GM12892 (cell line): ENCODE results near the gene STRA8.

Experiments
- DNase-seq: peaks from one replicate; pipeline ENCODE4 v3.0.0; 2011; ENCODE audit not compliant: insufficient read length
- FAIRE-seq: peaks from 2 replicates; lab custom pipeline; 2011; peaks lifted over from hg19 to GRCh38; lab: Jason Lieb, UNC
- POLR2A ChIP-seq: IDR thresholded peaks from 2 replicates; pipeline ENCODE4 v1.6.1; 2011; ENCODE audit warnings: low read depth, low read length, control low read depth
- POLR2AphosphoS5 ChIP-seq: IDR thresholded peaks from 2 replicates; pipeline ENCODE4 v1.6.1; 2011; ENCODE audit warnings: low read depth, low read length, control low read depth
- TAF1 ChIP-seq: IDR thresholded peaks from 2 replicates; pipeline ENCODE4 v1.6.1; 2011; ENCODE audit warnings: low read depth, mild to moderate bottlenecking, control low read depth, low read length, borderline replicate concordance

Gene STRA8

DNA sequence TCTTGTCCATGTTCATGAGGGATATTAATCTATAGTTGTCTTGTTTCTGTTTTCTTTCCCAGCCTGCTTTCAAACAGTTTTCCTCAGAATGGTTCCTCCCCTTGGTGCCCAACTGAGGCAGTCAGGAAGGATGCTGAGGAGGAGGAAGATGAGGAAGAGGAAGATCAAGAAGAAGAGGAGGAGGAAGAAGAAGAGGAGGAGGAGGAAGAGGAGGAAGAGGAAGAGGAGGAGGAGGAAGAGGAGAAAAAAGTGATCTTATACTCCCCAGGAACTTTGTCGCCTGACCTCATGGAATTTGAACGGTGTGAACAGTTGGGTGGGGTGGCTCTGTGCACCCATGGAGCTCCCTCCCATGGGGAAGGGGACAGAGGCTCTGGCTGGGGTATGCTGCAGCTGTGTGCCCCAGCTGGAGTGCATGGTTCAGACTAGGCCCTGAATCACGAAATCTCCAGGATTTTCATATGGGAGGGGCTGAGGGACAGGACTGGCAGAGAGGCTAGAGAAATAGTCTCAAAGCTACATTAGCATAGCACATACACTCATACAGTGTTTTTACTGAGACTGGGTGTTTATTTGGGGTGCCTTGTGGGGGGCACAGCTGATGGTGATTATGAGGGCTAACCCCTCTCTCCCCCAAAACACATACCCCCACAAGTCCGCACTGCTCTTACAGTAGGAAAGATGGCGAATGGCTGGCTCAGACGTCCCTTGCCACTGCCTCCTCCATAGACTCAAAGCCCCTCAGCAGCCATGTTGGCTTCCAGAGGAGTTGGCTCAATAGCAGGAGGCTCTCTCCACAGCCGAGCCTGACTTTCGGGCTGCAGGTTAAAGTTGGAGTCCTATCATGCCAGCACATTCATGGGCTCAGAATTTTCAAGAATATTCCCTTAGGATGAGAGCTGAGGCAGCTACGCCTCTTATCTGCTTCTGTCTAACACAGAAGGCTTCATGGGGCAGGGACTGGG is 11.9 kb downstream of the STRA8 start:
- FAIRE-seq, result no peak
- TF ChIP-seq POLR2A (no peak), POLR2AphosphoS5 (no peak)
- DNase-seq, result no peak

DNA sequence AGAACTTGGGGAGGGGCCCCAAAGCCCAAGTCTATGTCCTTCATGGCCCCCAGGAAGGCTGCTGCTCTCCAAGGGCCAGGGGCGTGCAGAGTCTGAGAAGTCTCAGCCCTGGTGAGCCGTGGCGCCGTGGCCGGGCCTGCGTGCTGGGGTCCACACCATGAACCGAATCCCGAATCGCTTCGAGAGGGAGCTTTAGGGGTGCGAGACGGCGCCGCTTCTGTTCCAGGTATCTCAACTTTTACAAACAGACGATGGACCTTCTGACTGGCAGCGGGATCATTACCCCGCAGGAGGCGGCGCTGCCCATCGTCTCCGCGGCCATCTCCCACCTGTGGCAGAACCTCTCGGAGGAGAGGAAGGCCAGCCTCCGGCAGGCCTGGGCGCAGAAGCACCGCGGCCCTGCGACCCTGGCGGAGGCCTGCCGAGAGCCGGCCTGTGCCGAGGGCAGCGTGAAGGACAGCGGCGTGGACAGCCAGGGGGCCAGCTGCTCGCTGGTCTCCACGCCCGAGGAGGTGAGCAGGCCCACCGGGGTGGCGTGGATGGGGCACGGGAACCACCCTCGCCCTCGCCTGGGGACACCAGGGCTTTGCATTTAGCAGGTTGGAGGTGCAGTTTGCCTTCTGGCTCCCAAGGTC is 12.7 kb downstream of the STRA8 start:
- DNase-seq (no peak), FAIRE-seq (no peak)
- no peak for TF ChIP-seq TAF1

DNA sequence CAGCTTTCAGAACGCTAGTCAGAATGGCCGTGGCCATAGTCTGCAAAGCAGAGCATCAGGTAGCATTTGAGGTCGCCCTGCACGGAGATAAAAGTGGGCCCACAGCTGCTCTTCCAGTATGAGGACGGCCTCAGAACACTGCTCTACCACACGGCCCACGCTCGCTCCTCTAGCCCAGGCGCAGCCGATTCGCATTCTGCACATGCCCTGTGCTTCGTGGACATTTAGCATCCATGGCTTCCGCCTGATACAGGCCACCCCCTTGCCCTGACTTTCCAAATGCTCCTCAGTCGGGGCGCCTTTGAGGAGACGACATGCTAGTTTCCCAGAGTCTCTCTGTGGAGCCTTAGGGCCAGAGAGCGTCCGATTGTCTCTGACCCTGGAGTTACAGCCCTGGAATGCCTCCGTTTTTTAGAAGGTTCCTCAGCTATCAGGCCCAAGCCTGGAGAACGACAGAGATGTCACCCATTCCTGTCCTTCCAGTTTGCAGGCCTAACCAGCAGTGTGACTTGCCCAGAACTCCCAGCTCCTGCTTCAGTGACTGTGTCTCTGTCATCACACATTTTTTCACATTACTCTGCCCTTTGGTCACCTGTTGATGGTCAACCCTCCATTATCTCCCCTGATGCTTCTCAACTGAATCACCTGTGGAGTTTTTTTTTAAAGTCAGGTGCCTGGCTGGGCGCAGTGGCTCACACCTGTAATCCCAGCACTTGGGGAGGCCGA is 14.3 kb downstream of the STRA8 start:
- no peak for FAIRE-seq
- TF ChIP-seq TAF1, result no peak
- no peak for TF ChIP-seq POLR2A
- no peak for DNase-seq

DNA sequence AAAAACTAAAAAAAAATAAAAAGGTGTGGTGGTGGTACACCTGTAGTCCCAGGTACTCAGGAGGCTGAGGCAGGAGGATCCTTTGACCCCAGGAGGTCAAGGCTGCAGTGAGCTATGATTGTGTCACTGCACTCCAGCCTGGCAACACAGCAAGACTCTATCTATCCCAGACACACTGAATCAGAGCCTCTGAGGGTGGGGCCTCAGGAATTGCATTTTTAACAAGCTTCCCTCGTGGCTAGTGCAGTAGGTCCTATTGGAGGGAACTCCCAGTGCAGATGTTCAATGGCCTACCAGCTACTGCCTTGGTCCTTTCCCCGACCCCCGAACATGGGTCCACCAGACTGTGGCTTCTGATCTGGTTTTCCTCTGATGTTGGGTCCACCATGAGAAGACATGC is 14.9 kb downstream of the STRA8 start:
- no peak for TF ChIP-seq POLR2A
- TF ChIP-seq TAF1, result no peak
- no peak for TF ChIP-seq POLR2AphosphoS5
- no peak for DNase-seq
- FAIRE-seq, result no peak

DNA sequence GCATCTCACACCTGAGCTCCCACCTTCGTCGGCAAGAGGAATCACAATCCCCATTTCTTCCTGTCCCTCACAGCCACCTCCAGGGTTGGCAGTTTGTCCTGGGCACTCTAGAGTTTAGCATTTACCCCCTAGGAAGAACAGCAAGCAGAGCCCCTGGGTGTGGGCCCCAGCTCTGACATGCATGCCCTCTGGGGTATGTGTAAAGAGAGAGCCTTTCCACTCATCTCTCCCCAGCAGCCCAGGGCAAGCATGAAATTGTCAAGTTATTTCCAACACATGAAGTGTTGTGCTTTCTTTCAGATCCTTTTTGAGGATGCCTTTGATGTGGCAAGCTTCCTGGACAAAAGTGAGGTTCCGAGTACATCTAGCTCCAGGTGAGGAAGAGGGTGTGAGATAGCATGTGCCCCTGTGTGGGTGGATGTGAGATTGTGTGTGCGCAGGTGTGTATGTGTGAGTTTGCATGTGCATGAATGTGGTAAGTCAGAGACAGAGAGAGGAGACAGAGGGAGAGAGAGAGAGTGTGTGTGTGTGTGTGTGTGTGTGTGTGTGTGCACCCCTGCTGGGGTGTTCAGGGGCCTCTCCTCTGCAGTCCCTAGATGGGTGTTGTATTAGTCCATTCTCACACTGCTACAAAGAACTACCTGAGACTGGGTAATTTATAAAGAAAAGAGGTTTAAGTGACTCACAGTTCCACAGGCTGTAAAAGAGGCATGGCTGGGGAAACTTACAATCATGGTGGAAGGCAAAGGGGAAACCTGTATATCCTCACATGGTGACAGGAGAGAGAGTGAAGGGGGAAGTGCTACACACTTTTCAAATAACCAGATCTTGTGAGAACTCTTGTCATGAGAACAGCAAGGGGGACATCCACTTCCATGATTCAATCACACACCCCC is 18.1 kb downstream of the STRA8 start:
- TF ChIP-seq POLR2A (no peak), TAF1 (no peak), POLR2AphosphoS5 (no peak)
- no peak for FAIRE-seq
- no peak for DNase-seq

DNA sequence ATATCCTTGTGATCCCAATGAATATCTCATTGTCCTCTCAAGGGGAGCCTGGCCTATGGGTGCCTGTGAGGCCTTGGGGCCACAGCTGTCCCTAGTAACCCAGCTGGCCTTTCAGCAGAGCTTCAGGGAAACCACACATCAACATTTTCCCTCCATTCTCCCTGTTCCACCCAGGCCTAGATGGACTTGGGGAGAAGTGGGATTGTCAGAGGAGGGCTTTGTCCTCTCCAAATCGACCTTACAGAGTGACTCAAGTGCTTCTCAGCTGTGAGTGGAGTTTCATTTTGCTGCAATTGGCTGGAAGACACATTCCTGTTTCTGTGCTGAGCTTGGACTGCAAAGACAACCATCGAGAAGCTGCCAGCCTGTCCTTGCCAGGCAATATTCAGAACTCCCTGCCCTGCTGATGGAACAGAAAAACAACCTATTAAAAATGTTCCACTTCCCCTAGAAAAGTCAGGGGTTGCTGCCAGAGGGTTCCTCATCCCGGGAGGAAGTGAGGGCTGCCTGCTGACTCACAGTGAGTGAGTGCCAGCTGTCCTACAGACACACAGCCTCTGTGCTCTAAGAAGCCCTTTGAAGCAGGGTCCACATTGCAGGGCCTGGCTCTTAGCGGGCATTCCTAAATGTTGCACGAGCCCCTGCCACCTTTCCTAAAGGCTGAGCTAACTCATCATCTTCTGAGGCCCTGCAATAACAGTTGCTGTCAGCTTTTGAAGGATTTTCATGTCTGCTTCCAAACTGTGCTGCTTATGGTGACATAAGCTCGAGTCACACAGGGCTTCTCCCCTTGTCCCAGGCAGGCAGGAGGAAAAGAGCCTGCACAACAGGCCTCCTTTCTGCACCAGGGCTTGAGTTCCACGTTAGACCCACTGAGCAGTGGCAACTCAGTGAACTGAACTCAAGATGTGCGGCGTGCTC is 20.5 kb downstream of the STRA8 start:
- TF ChIP-seq TAF1 (no peak), POLR2A (no peak)
- no peak for DNase-seq
- no peak for FAIRE-seq

DNA sequence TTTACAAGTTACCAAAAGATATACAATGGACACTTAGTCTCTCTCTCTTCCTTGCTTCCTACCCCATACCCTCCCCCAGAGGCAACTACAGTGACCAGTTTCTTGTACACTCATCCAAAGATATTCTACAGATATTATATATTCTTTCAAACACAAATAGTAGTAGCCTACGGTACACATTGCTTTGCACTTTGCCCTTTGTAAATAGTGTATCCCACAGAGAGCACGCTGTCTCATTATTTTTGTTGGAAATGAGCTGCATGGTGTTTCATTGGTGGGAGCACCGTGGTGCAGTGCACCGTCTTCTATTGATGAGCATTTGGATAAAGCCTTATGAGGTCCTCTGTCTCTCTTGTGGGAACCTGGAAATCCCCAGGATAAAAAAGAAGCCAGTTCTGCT is 24.2 kb downstream of the STRA8 start:
- DNase-seq (no peak), FAIRE-seq (no peak)
- no peak for TF ChIP-seq TAF1
- no peak for TF ChIP-seq POLR2AphosphoS5
- no peak for TF ChIP-seq POLR2A

DNA sequence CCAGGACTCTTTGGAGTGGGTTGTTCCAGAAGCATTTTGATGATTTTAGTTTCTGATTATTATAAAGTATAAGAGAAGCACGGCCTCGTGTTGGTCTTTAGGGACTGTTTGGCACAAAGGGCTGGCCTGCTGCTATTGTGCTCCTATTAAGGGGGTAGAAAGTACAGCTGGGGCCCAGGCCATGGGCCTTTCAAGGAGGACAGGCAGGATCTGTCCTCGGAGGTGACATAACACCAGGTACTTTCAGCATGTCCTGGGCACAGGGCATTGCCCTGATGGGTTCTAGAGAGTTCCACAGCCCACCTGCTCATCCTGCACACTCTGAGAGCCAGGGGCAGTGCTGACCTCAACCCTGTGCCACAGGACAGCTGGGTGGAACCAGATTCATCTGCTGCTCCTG is 24.9 kb downstream of the STRA8 start:
- DNase-seq, result no peak
- FAIRE-seq, result no peak
- TF ChIP-seq POLR2A (no peak), TAF1 (no peak), POLR2AphosphoS5 (no peak)

DNA sequence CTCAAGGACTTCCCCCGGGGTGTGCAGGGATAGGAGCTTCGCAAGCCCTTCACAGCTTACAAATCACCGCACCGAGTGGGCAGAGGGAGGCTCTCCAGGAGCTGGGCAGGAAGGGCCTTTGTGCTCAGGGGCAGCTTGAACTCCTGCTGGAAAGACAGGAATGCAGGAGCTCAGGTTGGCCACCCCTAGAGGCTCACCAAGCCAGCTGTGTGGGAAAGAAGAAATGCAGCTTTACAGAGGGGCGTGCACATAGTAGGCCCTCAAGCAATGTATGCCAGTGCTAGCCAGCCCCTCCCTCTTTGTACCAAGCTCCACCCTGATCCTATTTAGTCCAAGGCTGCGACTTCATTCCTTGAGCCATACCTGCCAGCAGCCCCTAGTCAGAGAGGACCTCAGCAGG is 26.1 kb downstream of the STRA8 start:
- FAIRE-seq (no peak), DNase-seq (no peak)
- no peak for TF ChIP-seq TAF1
- TF ChIP-seq POLR2A, result no peak
- TF ChIP-seq POLR2AphosphoS5, result no peak

DNA sequence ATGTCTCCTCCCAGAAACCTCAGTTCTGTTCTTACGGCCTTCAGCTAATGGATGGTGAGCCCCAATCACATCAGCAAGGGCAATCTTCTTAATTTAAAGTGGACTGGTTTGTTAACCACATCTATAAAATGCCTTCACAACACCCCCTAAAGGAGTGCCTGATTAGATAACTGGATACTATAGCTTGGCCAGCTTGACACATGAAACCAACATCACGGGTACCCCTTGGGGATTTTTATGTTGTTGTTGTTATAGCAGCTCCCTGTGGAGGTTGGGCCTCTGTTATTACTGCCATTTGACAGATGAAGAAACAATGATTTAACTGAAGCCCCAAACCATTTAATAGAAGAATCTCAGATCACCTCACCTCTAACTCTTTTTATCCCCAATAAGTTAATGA is 26.8 kb downstream of the STRA8 start:
- FAIRE-seq (no peak), DNase-seq (no peak)
- TF ChIP-seq POLR2AphosphoS5 (no peak), POLR2A (no peak), TAF1 (no peak)
